PC-3 (cell line): ENCODE measurements around the gene MARCHF11.

Experiments used
- EZH2 ChIP-seq: fragments of 300-600 bp; sonication (generic); IDR thresholded peaks from one replicate; pipeline ENCODE4 v1.6.1; 2017; ENCODE audit warnings: antibody characterized with exemption, mild to moderate bottlenecking, low read length; ENCODE audit not compliant: unreplicated experiment
- EZH2phosphoT487 ChIP-seq: fragments of 300-600 bp; sonication (generic); IDR thresholded peaks from 2 replicates; pipeline ENCODE4 v1.6.1; 2018; ENCODE audit warnings: mild to moderate bottlenecking, antibody characterized with exemption, low read length, borderline replicate concordance
- TF ChIP-seq, protein P1 (sequence below): fragments of 300-600 bp; sonication (generic); conservative IDR thresholded peaks from 2 replicates; pipeline ENCODE4 v1.5.1; 2017; ENCODE audit warnings: antibody characterized with exemption, low read depth, mild to moderate bottlenecking, low read length

DNA sequence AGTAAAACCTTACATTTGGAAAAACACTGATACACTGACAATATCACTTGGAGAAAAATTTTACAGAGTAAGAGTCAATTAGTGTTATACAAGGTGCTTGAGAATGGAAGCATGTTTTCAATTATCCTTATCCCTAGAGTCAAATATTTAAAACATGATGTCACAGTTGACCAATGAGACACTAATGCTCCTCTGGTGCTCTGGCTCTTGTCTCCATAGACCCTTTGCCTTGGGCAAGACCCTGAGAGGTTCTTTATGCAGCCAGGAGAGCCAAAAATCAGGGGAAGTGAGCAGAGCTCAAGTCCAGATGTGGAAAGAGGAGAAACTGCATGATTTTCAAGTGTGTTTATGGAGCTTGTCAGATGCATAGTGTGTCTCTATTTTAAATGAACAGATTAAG is 153.9 kb downstream of the MARCHF11 start:
- no peak for TF ChIP-seq EZH2
- TF ChIP-seq, protein P1, sequence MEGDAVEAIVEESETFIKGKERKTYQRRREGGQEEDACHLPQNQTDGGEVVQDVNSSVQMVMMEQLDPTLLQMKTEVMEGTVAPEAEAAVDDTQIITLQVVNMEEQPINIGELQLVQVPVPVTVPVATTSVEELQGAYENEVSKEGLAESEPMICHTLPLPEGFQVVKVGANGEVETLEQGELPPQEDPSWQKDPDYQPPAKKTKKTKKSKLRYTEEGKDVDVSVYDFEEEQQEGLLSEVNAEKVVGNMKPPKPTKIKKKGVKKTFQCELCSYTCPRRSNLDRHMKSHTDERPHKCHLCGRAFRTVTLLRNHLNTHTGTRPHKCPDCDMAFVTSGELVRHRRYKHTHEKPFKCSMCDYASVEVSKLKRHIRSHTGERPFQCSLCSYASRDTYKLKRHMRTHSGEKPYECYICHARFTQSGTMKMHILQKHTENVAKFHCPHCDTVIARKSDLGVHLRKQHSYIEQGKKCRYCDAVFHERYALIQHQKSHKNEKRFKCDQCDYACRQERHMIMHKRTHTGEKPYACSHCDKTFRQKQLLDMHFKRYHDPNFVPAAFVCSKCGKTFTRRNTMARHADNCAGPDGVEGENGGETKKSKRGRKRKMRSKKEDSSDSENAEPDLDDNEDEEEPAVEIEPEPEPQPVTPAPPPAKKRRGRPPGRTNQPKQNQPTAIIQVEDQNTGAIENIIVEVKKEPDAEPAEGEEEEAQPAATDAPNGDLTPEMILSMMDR = no peak
- TF ChIP-seq EZH2phosphoT487 = no peak
